ENCODE data around the gene TMBIM4.
"Not testable (repeated sequence)": the region's sequence is repeated elsewhere in the genome, so short reads cannot be mapped to it uniquely, and the experiment has no call there.

TMBIM4 gene

DNA sequence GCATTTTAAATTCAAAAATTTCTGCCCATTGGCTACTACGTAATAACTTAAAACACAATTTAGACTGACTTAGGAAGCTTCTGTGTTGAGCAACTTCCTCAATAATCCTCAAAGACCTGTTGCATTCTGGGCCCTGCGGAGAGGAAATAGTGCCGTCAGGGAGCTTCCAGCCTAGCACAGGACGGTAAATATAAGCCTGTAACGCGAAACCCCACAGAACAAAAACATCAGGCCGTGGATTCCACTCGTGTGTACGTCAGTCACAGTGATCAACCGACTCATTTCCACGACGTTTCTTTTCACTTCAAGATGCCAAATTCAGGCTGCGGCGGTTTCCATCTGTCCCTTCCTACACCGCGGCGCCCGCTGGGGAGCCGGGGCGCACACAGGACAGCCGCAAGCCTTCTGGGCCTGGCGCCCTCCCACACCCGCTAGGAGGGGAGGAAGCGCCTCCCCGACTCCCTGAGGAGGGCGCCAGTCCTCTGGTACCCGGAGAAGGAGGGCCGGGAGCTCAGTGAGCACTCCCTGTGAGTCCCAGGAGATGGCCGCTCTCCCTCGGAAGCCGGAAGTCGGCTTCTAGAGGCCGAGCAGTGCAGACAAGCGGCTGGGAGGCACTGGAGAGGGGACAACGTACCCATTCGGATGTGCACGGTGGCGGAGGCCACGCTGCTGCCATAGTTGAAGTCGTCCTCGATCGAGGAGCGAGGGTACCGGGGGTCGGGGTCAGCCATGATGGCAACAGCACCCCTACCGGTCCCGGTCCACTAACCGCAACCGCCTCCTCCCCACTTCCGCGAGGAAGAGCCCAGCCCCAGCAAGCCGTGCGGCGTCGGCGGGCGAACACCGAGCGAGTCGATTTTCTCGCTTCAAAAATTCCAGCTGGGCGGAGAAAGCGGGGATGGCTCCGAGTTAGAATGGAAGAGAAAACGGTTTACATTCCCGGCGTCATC is at the start of gene TMBIM4:
Gene TMBIM4 (minus strand): TSS at position 776 of the 950 bp plus-strand sequence. CDS start 45 bp downstream, at position 731.
- peak; percentile 50 for TF ChIP-seq CTCF (IDR thresholded peaks at IDR 0.05; ENCODE audit: low read depth, low read length, missing control alignments)
- DNase-seq (ENCODE audit: low read depth), result peak; percentile 70
- H3K4me3 ChIP-seq (ENCODE audit: low read depth, low read length), result peak within 1 kb of the TSS; percentile 69

- TF ChIP-seq CTCF (IDR thresholded peaks at IDR 0.05; ENCODE audit: low read depth, low read length, missing control alignments), result no peak
- no peak for DNase-seq (ENCODE audit: low read depth)
Observed at GRCh38 chr12:66217342-66217917, 47.6 kb upstream of the TMBIM4 start.

DNA sequence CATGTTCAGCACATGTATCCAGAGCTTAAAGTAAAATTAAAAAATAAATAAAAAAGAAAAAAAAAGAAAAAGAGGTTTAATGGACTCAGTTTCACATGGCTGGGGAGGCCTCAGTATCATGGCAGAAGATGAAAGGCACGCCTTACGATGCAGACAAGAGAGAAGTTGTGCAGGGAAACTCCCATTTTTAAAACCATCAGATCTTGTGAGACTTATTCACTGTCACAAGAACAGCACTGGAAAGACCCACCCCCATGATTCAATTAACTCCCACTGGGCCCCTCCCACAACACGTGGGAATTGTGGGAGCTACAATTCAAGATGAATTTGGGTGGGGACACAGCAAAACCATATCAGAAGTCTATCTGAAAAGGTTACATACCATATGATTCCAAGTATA is 43.2 kb upstream of the TMBIM4 start:
- H3K4me3 ChIP-seq (ENCODE audit: low read depth, low read length); DNase-seq (ENCODE audit: low read depth): not testable (repeated sequence)

More at GRCh38 chr12:66217342-66217917, 47.6 kb upstream of the TMBIM4 start:
- no peak overlapping the region for H3K4me3 ChIP-seq (ENCODE audit: low read depth, low read length)

- not testable (repeated sequence) for DNase-seq (ENCODE audit: low read depth); H3K4me3 ChIP-seq (ENCODE audit: low read depth, low read length)
Observed at GRCh38 chr12:66211573-66211972, 41.8 kb upstream of the TMBIM4 start.

DNA sequence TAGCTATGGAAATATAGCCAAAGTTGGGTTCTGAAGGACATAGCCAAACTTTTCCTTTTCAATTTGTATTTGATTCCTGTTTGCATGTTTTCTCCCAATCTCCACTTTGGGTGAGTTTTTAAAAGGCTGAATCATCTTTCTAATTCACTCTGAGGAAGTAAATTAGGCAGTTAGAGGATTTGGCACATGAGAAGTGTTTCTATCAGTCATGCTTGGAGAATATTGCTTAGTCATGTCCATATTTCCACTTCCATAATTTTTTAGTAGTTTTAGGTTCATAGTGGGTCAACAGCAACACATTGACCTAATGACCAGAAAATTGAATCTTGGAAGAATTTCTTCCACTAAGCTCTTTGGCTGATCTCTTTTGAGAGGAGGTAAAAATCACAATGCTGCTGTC is 41.0 kb upstream of the TMBIM4 start:
- no peak for TF ChIP-seq CTCF (IDR thresholded peaks at IDR 0.05; ENCODE audit: low read depth, low read length, missing control alignments)
- DNase-seq (ENCODE audit: low read depth), result no peak
- H3K4me3 ChIP-seq (ENCODE audit: low read depth, low read length), result no peak overlapping the region

DNA sequence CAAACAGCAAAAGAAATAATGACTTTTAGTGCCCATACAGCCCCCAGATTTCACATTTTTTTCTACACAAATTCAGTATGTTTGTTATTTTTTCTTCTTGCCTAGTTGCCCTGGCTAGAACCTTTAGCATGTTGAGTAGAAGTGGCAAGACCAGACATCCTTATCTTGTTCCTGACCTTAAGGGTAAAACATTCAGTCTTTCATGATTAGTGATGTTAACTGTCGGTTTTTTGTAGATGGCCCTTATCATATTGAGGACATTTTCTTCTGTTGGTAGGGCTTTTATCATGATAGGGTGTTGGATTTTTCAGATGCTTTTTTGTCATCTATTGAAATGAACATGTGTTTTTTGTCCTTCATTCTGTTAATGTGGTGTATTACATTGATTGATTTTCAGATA is 36.3 kb upstream of the TMBIM4 start:
- no peak overlapping the region for H3K4me3 ChIP-seq (ENCODE audit: low read depth, low read length)
- TF ChIP-seq CTCF (IDR thresholded peaks at IDR 0.05; ENCODE audit: low read depth, low read length, missing control alignments), result no peak
- DNase-seq (ENCODE audit: low read depth), result no peak

GRCh38 chr12:66203820-66204219 is 34.0 kb upstream of the TMBIM4 start:
- DNase-seq (ENCODE audit: low read depth), result no peak
- no peak for TF ChIP-seq CTCF (IDR thresholded peaks at IDR 0.05; ENCODE audit: low read depth, low read length, missing control alignments)
- no peak overlapping the region for H3K4me3 ChIP-seq (ENCODE audit: low read depth, low read length)

Measured in GM12864 (cell line).